ENCODE measurements around the gene GGTA1.

GRCh38 chr9:121441165-121441564 lies 58.5 kb downstream of the GGTA1 start:
- TF ChIP-seq CTCF (IDR thresholded peaks at IDR 0.05; ENCODE audit: control extremely low read depth in 1 of 3, insufficient read depth in 1 of 3, low read depth in 1 of 3, low read length in 3 of 3) (no peak), MAX (IDR thresholded peaks at IDR 0.05) (no peak), TAF1 (IDR thresholded peaks at IDR 0.05; ENCODE audit: low read depth, low read length) (no peak)

Data from H1 (cell line).